HG03571 (cell line): ENCODE measurements around the gene KRTAP20-1.

Experiments
- ATAC-seq: cut with Tn5 transposase; IDR thresholded peaks from one replicate; pipeline ENCODE4 v1.9.1; 2021; ENCODE audit not compliant: unreplicated experiment

The KRTAP20-1 gene

GRCh38 chr21:30642564-30642963 is 26.3 kb downstream of the KRTAP20-1 start, which contains the start of gene KRTAP20-3:
TSS of gene KRTAP20-3 (plus strand) at chr21:30642864.
- no peak for ATAC-seq

GRCh38 chr21:30646904-30647414 is 30.7 kb downstream of the KRTAP20-1 start:
- no peak for ATAC-seq

GRCh38 chr21:30652891-30653290 is 36.7 kb downstream of the KRTAP20-1 start:
- no peak for ATAC-seq
